ENCODE measurements around the gene NR1D1.

GRCh38 chr17:40135817-40136216 is 35.4 kb upstream of the NR1D1 start:
- TF ChIP-seq CTBP1 (IDR thresholded peaks at IDR 0.05; ENCODE audit: borderline replicate concordance) (no peak), NFRKB (IDR thresholded peaks at IDR 0.05) (no peak), SUZ12 (IDR thresholded peaks at IDR 0.05) (no peak)
